WTC11 (cell line): ENCODE measurements around the gene PHC1. TPM values are rescaled to one million over a fixed set of nuclear protein-coding genes. Genes with fewer than 3 reads are reported as not detected.

Source experiments
- ATAC-seq: fragments of 200-7000 bp; cut with Tn5 transposase; 2 replicates; pipeline ENCODE4 v1.10.0; 2021; ENCODE audit warnings: mild to moderate bottlenecking, moderate library complexity
- CTCF ChIA-PET: fragments of 300-600 bp; sonication (Branson Sonifier 250); formaldehyde crosslinking; loops from one replicate; lab custom pipeline; 2021; ENCODE audit warnings: antibody characterized with exemption; lab: Charles Lee
- POLR2A ChIA-PET: fragments of 350-600 bp; sonication (Branson Sonifier 250); formaldehyde crosslinking; loops from one replicate; lab custom pipeline; 2021; ENCODE audit warnings: antibody characterized with exemption; lab: Charles Lee
- DNase-seq: peaks from one replicate; pipeline ENCODE4 v3.0.0; 2021; ENCODE audit warnings: low spot score
- H3K27ac Mint-ChIP-seq: 2 replicates; pipeline ENCODE4 v1.8.0; 2021; ENCODE audit warnings: mixed read lengths
- H3K27me3 Mint-ChIP-seq: 2 replicates; pipeline ENCODE4 v1.8.0; 2021; ENCODE audit warnings: low read depth, mild to moderate bottlenecking, moderate library complexity, mixed read lengths
- H3K36me3 Mint-ChIP-seq: 2 replicates; pipeline ENCODE4 v1.8.0; 2021; ENCODE audit warnings: mixed read lengths
- H3K4me1 Mint-ChIP-seq: 2 replicates; pipeline ENCODE4 v1.8.0; 2022; ENCODE audit warnings: mixed read lengths
- H3K4me3 Mint-ChIP-seq: 2 replicates; pipeline ENCODE4 v1.8.0; 2021; ENCODE audit warnings: mild to moderate bottlenecking, moderate library complexity, mixed read lengths
- H3K9me3 Mint-ChIP-seq: 2 replicates; pipeline ENCODE4 v1.8.0; 2021; ENCODE audit warnings: mixed read lengths
- ATF3 ChIP-seq: sonication (generic); formaldehyde crosslinking; conservative IDR thresholded peaks from 2 replicates; pipeline ENCODE4 v1.8.1; 2022; ENCODE audit warnings: mild to moderate bottlenecking, missing genetic modification reagents
- ATF6 ChIP-seq: sonication (generic); formaldehyde crosslinking; IDR thresholded peaks from 2 replicates; pipeline ENCODE4 v1.8.1; 2023; ENCODE audit warnings: mild to moderate bottlenecking, missing genetic modification reagents
- CREB1 ChIP-seq: sonication (generic); formaldehyde crosslinking; IDR thresholded peaks from 2 replicates; pipeline ENCODE4 v1.8.0; 2023; ENCODE audit warnings: mild to moderate bottlenecking, missing genetic modification reagents
- CTCF ChIP-seq: fragments of 200-600 bp; IDR thresholded peaks from 2 replicates; pipeline ENCODE4 v1.8.0; 2022; ENCODE audit warnings: antibody characterized with exemption
- E2F1 ChIP-seq: sonication (generic); formaldehyde crosslinking; IDR thresholded peaks from 2 replicates; pipeline ENCODE4 v1.8.0; 2022; ENCODE audit warnings: mild to moderate bottlenecking, missing genetic modification reagents
- ELF4 ChIP-seq: sonication (generic); formaldehyde crosslinking; IDR thresholded peaks from 2 replicates; pipeline ENCODE4 v1.8.1; 2022; ENCODE audit warnings: low read depth, mild to moderate bottlenecking, moderate library complexity, missing genetic modification reagents
- ESRRA ChIP-seq: sonication (generic); formaldehyde crosslinking; IDR thresholded peaks from 2 replicates; pipeline ENCODE4 v1.8.1; 2022; ENCODE audit warnings: mild to moderate bottlenecking, missing genetic modification reagents, borderline replicate concordance
- FOXK1 ChIP-seq: sonication (generic); formaldehyde crosslinking; IDR thresholded peaks from 2 replicates; pipeline ENCODE4 v1.8.0; 2022; ENCODE audit warnings: mild to moderate bottlenecking, moderate library complexity, missing genetic modification reagents
- FOXP4 ChIP-seq: sonication (generic); formaldehyde crosslinking; IDR thresholded peaks from 2 replicates; pipeline ENCODE4 v1.8.0; 2022; ENCODE audit warnings: mild to moderate bottlenecking, missing genetic modification reagents
- HMGA2 ChIP-seq: fragments of 250-450 bp; sonication (Bioruptor Pico); IDR thresholded peaks from 2 replicates; pipeline ENCODE4 v1.4.0; 2021; ENCODE audit warnings: mild to moderate bottlenecking, moderate library complexity
- IRF1 ChIP-seq: sonication (generic); formaldehyde crosslinking; IDR thresholded peaks from 2 replicates; pipeline ENCODE4 v1.8.0; 2023; ENCODE audit warnings: missing genetic modification reagents
- NR2C2 ChIP-seq: sonication (generic); formaldehyde crosslinking; IDR thresholded peaks from 2 replicates; pipeline ENCODE4 v1.8.0; 2022; ENCODE audit warnings: mild to moderate bottlenecking, missing genetic modification reagents
- NR3C1 ChIP-seq: sonication (generic); formaldehyde crosslinking; conservative IDR thresholded peaks from 2 replicates; pipeline ENCODE4 v1.8.1; 2023; ENCODE audit warnings: low read depth, mild to moderate bottlenecking, missing genetic modification reagents
- SMAD3 ChIP-seq: sonication (generic); formaldehyde crosslinking; IDR thresholded peaks from 2 replicates; pipeline ENCODE4 v1.8.0; 2022; ENCODE audit warnings: missing genetic modification reagents, mild to moderate bottlenecking, borderline replicate concordance
- TCF7 ChIP-seq: sonication (generic); formaldehyde crosslinking; IDR thresholded peaks from 2 replicates; pipeline ENCODE4 v1.8.0; 2022; ENCODE audit warnings: mild to moderate bottlenecking, low read depth, missing genetic modification reagents, moderate library complexity
- TEAD4 ChIP-seq: sonication (generic); formaldehyde crosslinking; IDR thresholded peaks from 2 replicates; pipeline ENCODE4 v1.8.0; 2022; ENCODE audit warnings: mild to moderate bottlenecking, missing genetic modification reagents
- ZNF121 ChIP-seq: sonication (generic); formaldehyde crosslinking; IDR thresholded peaks from 2 replicates; pipeline ENCODE4 v1.8.0; 2023; ENCODE audit warnings: missing genetic modification reagents
- ZNF425 ChIP-seq: fragments of 250-450 bp; sonication (Bioruptor Pico); conservative IDR thresholded peaks from 2 replicates; pipeline ENCODE4 v1.9.0; 2021; ENCODE audit warnings: mild to moderate bottlenecking
- ZSCAN18 ChIP-seq: fragments of 250-450 bp; sonication (Bioruptor Pico); IDR thresholded peaks from 2 replicates; pipeline ENCODE4 v2.1.2; 2022; ENCODE audit warnings: mild to moderate bottlenecking, moderate library complexity
- total RNA-seq: library from RNA; stranded (reverse); gene quantifications from 3 replicates; pipeline ENCODE4 v1.2.3, GENCODE V29; 2021

The PHC1 gene
- total RNA-seq, 1 experiment from 2014 or later, result 733 TPM

- TF ChIP-seq ZSCAN18 (CRISPR knock-in tag) (no peak), ATF6 (CRISPR knock-in tag) (no peak), IRF1 (CRISPR knock-in tag) (no peak), ZNF121 (no peak), FOXK1 (no peak)
Observed at GRCh38 chr12:8891976-8892375, 22.3 kb upstream of the PHC1 start (continued).

GRCh38 chr12:8894378-8894777 lies 19.9 kb upstream of the PHC1 start:
- H3K27me3 Mint-ChIP-seq, result no peaks in the 10 kb centered on the region
- peaks cover 23% of the 10 kb centered on the region for H3K36me3 Mint-ChIP-seq
- ChIA-PET POLR2A (no interaction called here), CTCF (interaction anchor here (1.1 kb wide), 1 partner anchor 34 kb away, joined by 3 read pairs; no protein-coding TSS in a partner anchor)
- no peak for ATAC-seq
- no peak for TF ChIP-seq FOXP4 (CRISPR knock-in tag)
- no peak for TF ChIP-seq NR3C1 (CRISPR knock-in tag)
- no peak for TF ChIP-seq NR2C2 (CRISPR knock-in tag)
- no peak for TF ChIP-seq CREB1
- no peak for TF ChIP-seq TEAD4 (CRISPR knock-in tag)
- no peak for TF ChIP-seq CTCF
- TF ChIP-seq E2F1 (CRISPR knock-in tag), result no peak
- no peak for TF ChIP-seq ATF3 (CRISPR knock-in tag)
- TF ChIP-seq ZNF425 (CRISPR knock-in tag), result no peak
- no peak for TF ChIP-seq FOXK1
- no peak for TF ChIP-seq HMGA2 (CRISPR knock-in tag)
- no peak for TF ChIP-seq ELF4 (CRISPR knock-in tag)
- TF ChIP-seq TCF7 (CRISPR knock-in tag), result no peak
- TF ChIP-seq ESRRA, result no peak
- no peak for TF ChIP-seq SMAD3 (CRISPR knock-in tag)
- no peak for DNase-seq
- peaks cover 22% of the 10 kb centered on the region for H3K9me3 Mint-ChIP-seq
- H3K27ac Mint-ChIP-seq, result no peak overlapping the region
- peaks cover 17% of the 10 kb centered on the region for H3K4me1 Mint-ChIP-seq
- no peak overlapping the region for H3K4me3 Mint-ChIP-seq
